Keratinocyte (primary cell): ENCODE data around the gene PGAM2. TPM values are rescaled to one million over a fixed set of nuclear protein-coding genes. Genes with fewer than 3 reads are reported as not detected.

Experiments
- DNase-seq: peaks from one replicate; pipeline ENCODE4 v3.0.0-alpha.2; 2011; ENCODE audit warnings: low read depth, missing footprints, low spot score
- FAIRE-seq: peaks from 2 replicates; lab custom pipeline; 2011; peaks lifted over from hg19 to GRCh38; lab: Jason Lieb, UNC
- H2AFZ ChIP-seq: 2 replicates; pipeline ENCODE4 v1.6.0; 2012; ENCODE audit warnings: low read length, control low read depth, inconsistent platforms; ENCODE audit not compliant: control insufficient read depth
- H3K27ac ChIP-seq: 2 replicates; pipeline ENCODE4 v1.5.1; 2011; ENCODE audit warnings: low read length; ENCODE audit not compliant: control insufficient read depth, insufficient read depth
- H3K27me3 ChIP-seq: 3 replicates; pipeline ENCODE4 v1.6.0; 2011; ENCODE audit warnings: low read length; ENCODE audit not compliant: control insufficient read depth, insufficient read depth; ENCODE audit errors: extremely low read depth
- H3K36me3 ChIP-seq, 2 experiments: 2 replicates in 1 of 2; 3 replicates in 1 of 2; pipeline ENCODE4 v1.5.1; 2011; ENCODE audit warnings: low read length in 2 of 2, mild to moderate bottlenecking in 1 of 2; ENCODE audit not compliant: control insufficient read depth in 2 of 2, insufficient read depth in 2 of 2; ENCODE audit errors: extremely low read depth in 1 of 2
- H3K4me1 ChIP-seq: 3 replicates; pipeline ENCODE4 v1.5.1; 2011; ENCODE audit warnings: low read length; ENCODE audit not compliant: control insufficient read depth, insufficient read depth; ENCODE audit errors: extremely low read depth
- H3K4me2 ChIP-seq: 3 replicates; pipeline ENCODE4 v1.6.0; 2011; ENCODE audit warnings: low read depth, low read length; ENCODE audit not compliant: control insufficient read depth, insufficient read depth; ENCODE audit errors: extremely low read depth
- H3K4me3 ChIP-seq, 3 experiments: fragments of 200-600 bp in 1 of 3; sonication (generic) in 1 of 3; 2 replicates in 2 of 3; 3 replicates in 1 of 3; pipeline ENCODE4 v1.5.1; 2011 to 2016; ENCODE audit warnings: low read length in 3 of 3, mild to moderate bottlenecking in 3 of 3, control low read depth in 2 of 3, inconsistent platforms in 1 of 3, low read depth in 1 of 3, mixed read lengths in 1 of 3, mixed run types in 1 of 3, moderate library complexity in 1 of 3; ENCODE audit not compliant: control insufficient read depth in 2 of 3, insufficient read depth in 2 of 3; ENCODE audit errors: extremely low read depth in 1 of 3
- H3K79me2 ChIP-seq: 2 replicates; pipeline ENCODE4 v1.6.0; 2012; ENCODE audit warnings: low read length; ENCODE audit not compliant: control insufficient read depth, insufficient read depth
- H3K9ac ChIP-seq: 3 replicates; pipeline ENCODE4 v1.6.0; 2011; ENCODE audit warnings: low read length; ENCODE audit not compliant: control insufficient read depth, insufficient read depth; ENCODE audit errors: extremely low read depth
- H3K9me1 ChIP-seq: 3 replicates; pipeline ENCODE4 v1.6.0; 2011; ENCODE audit warnings: low read length; ENCODE audit not compliant: control insufficient read depth, insufficient read depth; ENCODE audit errors: extremely low read depth
- H3K9me3 ChIP-seq: 2 replicates; pipeline ENCODE4 v1.5.1; 2012; ENCODE audit warnings: low read depth, low read length; ENCODE audit not compliant: control insufficient read depth
- H4K20me1 ChIP-seq: 3 replicates; pipeline ENCODE4 v1.6.0; 2011; ENCODE audit warnings: low read length; ENCODE audit not compliant: control insufficient read depth, insufficient read depth; ENCODE audit errors: extremely low read depth
- EZH2 ChIP-seq: IDR thresholded peaks from one replicate; pipeline ENCODE4 v1.6.1; 2012; ENCODE audit warnings: inconsistent platforms, mild to moderate bottlenecking, low read length, moderate library complexity
- dilution Hi-C: fragments of 300-500 bp; cut with MboI; formaldehyde crosslinking; loops from one replicate; pipeline ENCODE4 v1.7.0; 2020; ENCODE audit warnings: low sequenced_read_pairs; ENCODE audit not compliant: extremely low pct_ligation_motif_present
- polyA plus RNA-seq, 5 experiments: library from polyadenylated mRNA; depleted of rRNA in 3 of 5; stranded (reverse) in 3 of 5; stranded (forward) in 1 of 5; unstranded in 1 of 5; fragments of >200 nt; gene quantifications; 1 replicate in 1 of 5; 2 replicates in 3 of 5; 3 replicates in 1 of 5; pipeline versions ENCODE4 v1.2.1 to v1.2.3, GENCODE V29; 2011 to 2012; ENCODE audit warnings: missing spikeins in 2 of 5, low read depth in 1 of 5, low replicate concordance in 1 of 5
- TF ChIP-seq, protein P1 (sequence below), 3 experiments: IDR thresholded peaks in 1 of 3; conservative IDR thresholded peaks in 1 of 3; optimal IDR thresholded peaks in 1 of 3; 2 replicates in 2 of 3; 3 replicates in 1 of 3; pipeline versions ENCODE3 to v1.5.1; 2011; ENCODE audit warnings: low read length in 3 of 3, mild to moderate bottlenecking in 3 of 3, moderate library complexity in 2 of 3, control low read depth in 1 of 3, inconsistent platforms in 1 of 3; ENCODE audit not compliant: insufficient read depth in 2 of 3; ENCODE audit errors: extremely low read depth in 1 of 3

The PGAM2 gene
- polyA plus RNA-seq, 1 donor (not counting 4 experiments of a cell fraction or from before 2014, with no cell fraction given), result not detected

DNA sequence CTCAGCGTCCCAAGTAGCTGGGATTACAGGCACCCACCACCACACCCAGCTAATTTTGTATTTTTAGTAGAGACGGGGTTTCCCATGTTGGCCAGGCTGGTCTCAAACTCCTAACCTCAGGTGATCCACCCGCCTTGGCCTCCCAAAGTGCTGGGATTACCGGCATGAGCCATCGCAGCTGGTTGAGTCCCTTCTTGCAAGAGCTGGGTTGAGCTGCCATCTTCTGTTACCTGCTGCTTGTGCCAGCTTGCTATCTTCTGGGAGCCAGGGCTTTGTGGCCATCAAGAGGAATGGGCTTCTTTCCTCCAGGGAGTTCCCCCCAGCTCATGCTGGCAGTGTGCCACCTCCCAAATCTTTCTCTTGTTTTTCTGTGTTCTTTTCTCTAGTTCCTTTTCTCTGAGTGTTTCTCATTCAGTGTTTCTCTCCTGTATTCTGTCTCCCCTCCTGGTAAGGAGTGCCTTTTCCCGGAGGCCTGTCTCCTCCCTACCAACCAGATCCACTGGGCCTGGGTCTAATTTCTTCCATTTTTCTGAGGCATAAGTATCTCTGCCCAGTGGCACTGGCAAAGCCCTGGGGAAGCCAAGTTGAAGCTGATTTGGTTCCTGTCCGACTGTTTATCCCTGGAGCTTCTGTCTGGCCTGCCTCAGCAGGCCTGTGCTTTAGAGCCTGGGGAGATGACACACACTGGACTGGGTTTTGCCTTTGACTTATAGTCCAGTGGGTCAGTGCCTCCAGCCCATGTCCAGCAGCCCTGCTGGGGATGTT is 17.2 kb downstream of the PGAM2 start:
- dilution Hi-C loops, result no loop called here
- H3K4me1 ChIP-seq, result peaks cover 15% of the 10 kb centered on the region
- TF ChIP-seq EZH2, result no peak
- TF ChIP-seq, protein P1, sequence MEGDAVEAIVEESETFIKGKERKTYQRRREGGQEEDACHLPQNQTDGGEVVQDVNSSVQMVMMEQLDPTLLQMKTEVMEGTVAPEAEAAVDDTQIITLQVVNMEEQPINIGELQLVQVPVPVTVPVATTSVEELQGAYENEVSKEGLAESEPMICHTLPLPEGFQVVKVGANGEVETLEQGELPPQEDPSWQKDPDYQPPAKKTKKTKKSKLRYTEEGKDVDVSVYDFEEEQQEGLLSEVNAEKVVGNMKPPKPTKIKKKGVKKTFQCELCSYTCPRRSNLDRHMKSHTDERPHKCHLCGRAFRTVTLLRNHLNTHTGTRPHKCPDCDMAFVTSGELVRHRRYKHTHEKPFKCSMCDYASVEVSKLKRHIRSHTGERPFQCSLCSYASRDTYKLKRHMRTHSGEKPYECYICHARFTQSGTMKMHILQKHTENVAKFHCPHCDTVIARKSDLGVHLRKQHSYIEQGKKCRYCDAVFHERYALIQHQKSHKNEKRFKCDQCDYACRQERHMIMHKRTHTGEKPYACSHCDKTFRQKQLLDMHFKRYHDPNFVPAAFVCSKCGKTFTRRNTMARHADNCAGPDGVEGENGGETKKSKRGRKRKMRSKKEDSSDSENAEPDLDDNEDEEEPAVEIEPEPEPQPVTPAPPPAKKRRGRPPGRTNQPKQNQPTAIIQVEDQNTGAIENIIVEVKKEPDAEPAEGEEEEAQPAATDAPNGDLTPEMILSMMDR (optimal IDR thresholded peaks at IDR 0.05 in 1 of 3, IDR thresholded peaks at IDR 0.05 in 1 of 3, conservative IDR thresholded peaks at IDR 0.05 in 1 of 3; ENCODE audit: extremely low read depth in 1 of 3, insufficient read depth in 2 of 3, low read length in 3 of 3), result no peak
- no peaks in the 10 kb centered on the region for H3K9me3 ChIP-seq
- H3K9me1 ChIP-seq, result peaks cover 4% of the 10 kb centered on the region
- peaks cover 13% of the 10 kb centered on the region for H4K20me1 ChIP-seq
- peaks cover 30 to 37% of the 10 kb centered on the region in 2 experiments for H3K36me3 ChIP-seq
- no peak overlapping the region for H3K4me2 ChIP-seq
- DNase-seq (no peak), FAIRE-seq (no peak)
- peaks cover 70% of the 10 kb centered on the region for H3K79me2 ChIP-seq
- no peaks in the 10 kb centered on the region for H3K27me3 ChIP-seq
- H3K27ac ChIP-seq, result no peak overlapping the region
- H3K4me3 ChIP-seq, result no peak overlapping the region
- H3K9ac ChIP-seq, result no peak overlapping the region
- H2AFZ ChIP-seq, result no peak overlapping the region

DNA sequence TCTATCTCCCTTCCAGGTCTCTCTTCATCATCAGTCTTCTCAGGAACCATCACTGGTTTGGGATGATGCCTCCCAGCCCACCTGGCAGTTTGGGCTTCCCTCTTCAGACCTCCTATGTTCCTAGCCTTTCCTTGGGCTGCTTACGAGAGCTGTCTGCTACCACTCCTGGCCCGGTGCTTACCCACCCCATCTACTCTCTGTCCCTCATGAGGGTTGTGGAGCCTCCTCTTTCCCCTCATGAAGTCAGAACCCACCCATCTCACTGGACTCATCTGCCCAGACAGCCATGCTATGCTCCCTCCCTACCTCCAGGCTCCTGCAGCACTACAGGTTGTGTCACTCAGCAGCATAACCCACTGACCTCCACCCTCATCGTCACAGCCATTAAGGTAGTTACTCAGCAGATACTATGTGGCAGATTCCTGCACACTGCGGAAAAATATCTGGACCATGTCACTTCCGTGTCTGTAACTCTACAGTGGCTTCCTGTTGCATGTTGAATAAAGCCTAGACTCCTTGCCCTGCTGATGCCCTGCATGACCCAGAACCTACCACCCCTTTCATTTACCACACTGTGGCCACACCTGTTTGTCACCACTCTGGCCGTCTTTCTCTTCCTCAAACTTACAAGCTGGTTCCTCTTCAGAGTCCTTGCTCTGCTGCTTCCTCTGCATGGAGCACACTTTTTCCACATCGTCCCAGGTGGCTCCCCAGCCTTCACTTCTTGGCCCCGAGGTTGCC is 18.9 kb downstream of the PGAM2 start:
- Histone ChIP-seq H3K27me3 (no peaks in the 10 kb centered on the region), H3K79me2 (peaks cover 61% of the 10 kb centered on the region), H3K4me2 (no peak overlapping the region), H3K36me3 (peaks cover 18 to 27% of the 10 kb centered on the region in 2 experiments), H2AFZ (no peak overlapping the region), H3K9me1 (no peaks in the 10 kb centered on the region), H3K27ac (no peak overlapping the region), H4K20me1 (peaks cover 13% of the 10 kb centered on the region), H3K9me3 (no peaks in the 10 kb centered on the region), H3K4me1 (peaks cover 15% of the 10 kb centered on the region), H3K9ac (no peak overlapping the region), H3K4me3 (no peak overlapping the region)
- FAIRE-seq (no peak), DNase-seq (no peak)
- no peak for TF ChIP-seq EZH2
- TF ChIP-seq, protein P1 (optimal IDR thresholded peaks at IDR 0.05 in 1 of 3, IDR thresholded peaks at IDR 0.05 in 1 of 3, conservative IDR thresholded peaks at IDR 0.05 in 1 of 3; ENCODE audit: extremely low read depth in 1 of 3, insufficient read depth in 2 of 3, low read length in 3 of 3), result no peak
- dilution Hi-C loops, result no loop called here
